Peyer's patch (tissue), 4 donors: ENCODE results near the gene RFX6.

ENCODE experiments used
- POLR2A ChIP-seq, 2 donors: fragments of 450-650 bp; IDR thresholded peaks; one replicate each; pipeline ENCODE4 v1.5.1; 2017; ENCODE audit warnings: antibody characterized with exemption in 2 of 2, mild to moderate bottlenecking in 2 of 2, moderate library complexity in 2 of 2
- TF ChIP-seq, protein P1 (sequence below), 6 experiments: fragments of 450-650 bp in 4 of 6; fragments of 200-600 bp in 2 of 6; sonication (generic) in 1 of 6; IDR thresholded peaks; one replicate each; pipeline ENCODE4 v1.5.1; 2017 to 2019; ENCODE audit warnings: antibody characterized with exemption in 6 of 6, mild to moderate bottlenecking in 3 of 6, moderate library complexity in 1 of 6

DNA sequence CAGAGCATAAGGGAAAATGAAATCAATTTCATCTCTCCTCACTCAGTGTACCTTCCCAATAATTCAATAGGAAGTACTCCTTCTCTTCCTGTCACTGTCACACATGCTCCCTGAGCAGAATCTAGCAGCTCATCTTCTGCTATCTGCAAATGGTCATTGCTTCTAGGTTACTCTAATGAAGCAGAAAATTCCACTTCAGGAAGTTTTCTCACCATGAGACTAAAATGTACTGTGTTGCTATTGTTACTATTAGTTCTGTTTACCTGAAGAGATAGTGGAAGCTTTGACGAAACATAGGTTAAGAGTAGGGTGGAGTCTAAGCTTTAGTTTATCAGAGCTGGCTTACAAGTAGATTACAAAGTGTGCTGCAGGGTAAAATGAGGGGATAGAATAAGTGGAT, 52.8 kb downstream of the RFX6 start:
- no peak for TF ChIP-seq POLR2A (IDR thresholded peaks at IDR 0.05)
- TF ChIP-seq, protein P1, sequence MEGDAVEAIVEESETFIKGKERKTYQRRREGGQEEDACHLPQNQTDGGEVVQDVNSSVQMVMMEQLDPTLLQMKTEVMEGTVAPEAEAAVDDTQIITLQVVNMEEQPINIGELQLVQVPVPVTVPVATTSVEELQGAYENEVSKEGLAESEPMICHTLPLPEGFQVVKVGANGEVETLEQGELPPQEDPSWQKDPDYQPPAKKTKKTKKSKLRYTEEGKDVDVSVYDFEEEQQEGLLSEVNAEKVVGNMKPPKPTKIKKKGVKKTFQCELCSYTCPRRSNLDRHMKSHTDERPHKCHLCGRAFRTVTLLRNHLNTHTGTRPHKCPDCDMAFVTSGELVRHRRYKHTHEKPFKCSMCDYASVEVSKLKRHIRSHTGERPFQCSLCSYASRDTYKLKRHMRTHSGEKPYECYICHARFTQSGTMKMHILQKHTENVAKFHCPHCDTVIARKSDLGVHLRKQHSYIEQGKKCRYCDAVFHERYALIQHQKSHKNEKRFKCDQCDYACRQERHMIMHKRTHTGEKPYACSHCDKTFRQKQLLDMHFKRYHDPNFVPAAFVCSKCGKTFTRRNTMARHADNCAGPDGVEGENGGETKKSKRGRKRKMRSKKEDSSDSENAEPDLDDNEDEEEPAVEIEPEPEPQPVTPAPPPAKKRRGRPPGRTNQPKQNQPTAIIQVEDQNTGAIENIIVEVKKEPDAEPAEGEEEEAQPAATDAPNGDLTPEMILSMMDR (IDR thresholded peaks at IDR 0.05), result no peak
